HG03571 (cell line): ENCODE measurements around the gene ASPSCR1.

Experiments
- ATAC-seq: cut with Tn5 transposase; IDR thresholded peaks from one replicate; pipeline ENCODE4 v1.9.1; 2021; ENCODE audit not compliant: unreplicated experiment

Gene ASPSCR1

GRCh38 chr17:82063424-82064415 lies 86.3 kb downstream of the ASPSCR1 start:
- no peak for ATAC-seq

DNA sequence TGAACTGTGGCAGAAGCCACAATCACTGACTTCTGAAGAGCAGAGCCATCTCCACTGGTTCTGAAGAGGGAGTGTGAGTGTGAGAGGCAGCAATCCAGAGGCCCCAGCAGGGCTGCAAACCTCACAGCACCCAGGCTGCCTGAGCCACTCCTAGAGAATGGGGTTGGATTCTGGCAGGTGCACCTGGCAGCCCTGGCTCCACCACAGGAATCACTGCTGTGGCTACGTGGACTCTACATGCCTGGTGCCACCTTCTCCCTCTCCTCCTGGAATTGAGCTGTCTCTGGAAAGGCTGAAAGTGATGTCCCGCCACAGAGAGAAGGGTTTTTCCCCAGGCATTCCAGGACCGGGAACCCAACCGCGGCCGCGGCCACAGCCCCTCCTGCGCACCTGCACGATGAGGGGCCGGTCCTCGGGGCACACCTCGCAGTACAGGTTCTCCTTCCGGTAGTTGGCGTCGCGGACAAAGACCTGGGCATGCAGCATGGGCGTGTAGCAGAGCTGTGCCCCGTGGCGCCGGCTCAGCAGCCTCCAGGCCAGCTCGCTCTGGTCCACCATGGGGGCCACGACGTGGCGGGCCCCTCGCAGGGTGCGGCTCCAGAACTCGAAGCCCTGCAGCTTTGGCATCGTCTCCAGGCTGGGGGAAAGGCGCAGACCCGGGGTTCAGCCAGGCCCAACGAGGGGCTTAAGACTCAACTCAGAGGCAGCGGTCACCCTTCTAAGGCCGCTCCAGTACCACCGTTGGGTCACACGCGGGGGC lies 87.2 kb downstream of the ASPSCR1 start:
- ATAC-seq, result no peak

GRCh38 chr17:82065193-82065637 lies 87.8 kb downstream of the ASPSCR1 start:
- no peak for ATAC-seq

DNA sequence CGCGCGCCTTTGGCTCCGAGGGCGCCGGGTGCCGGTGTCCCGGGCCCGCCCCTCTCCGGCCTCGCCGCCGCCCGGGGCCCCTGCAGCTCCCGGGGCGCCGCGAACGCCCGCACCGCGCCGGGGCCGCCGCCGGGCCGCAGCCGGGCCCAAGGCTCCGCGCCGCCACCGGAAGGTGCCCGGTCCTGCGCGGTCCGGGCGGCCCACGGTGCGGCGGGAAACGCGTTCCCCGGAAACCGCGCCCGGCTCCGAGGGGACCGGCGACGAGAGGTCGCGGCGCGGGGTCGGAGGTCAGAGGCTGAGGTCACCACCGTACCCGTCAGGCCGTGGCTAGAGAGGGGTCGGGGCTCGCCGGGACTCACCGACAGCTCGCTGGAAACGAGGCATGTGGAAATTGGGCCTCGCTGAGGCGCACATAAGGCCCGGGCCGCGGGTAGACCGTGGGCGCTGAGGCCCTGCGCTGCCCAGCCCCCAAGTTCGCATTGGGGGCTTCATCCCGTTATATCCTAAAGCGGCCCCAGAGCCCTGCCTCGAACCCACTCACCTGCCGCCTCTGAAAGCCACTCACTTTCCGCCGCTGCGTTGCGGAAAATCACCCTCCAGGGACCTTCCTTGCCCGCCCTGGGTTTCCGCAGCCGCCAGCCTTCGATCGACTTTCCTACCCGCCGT lies 88.3 kb downstream of the ASPSCR1 start, which contains the start of gene DUS1L:
Gene DUS1L, minus strand, starts transcription at position 167 of the 666 bp plus-strand sequence. CDS start 745 bp downstream, outside the sequence.
- ATAC-seq, result no peak
